Calu3 (cell line): Measurements from ENCODE around the gene C16orf89. TPM values are rescaled to one million over a fixed set of nuclear protein-coding genes. Genes with fewer than 3 reads are reported as not detected.

Experiments
- BruUV-seq: library from RNA; stranded (reverse); fragments of 400-500 nt; replicated peaks from 2 replicates; lab custom pipeline; 2021; lab: Mats Ljungman, UMichigan
- CTCF ChIA-PET: fragments of 300-600 bp; sonication (Branson Sonifier 250); formaldehyde crosslinking; loops from one replicate; lab custom pipeline; 2022; ENCODE audit warnings: antibody characterized with exemption; lab: Charles Lee
- DNase-seq: peaks from one replicate; pipeline ENCODE4 v3.0.0; 2022
- H3K27ac Mint-ChIP-seq: one replicate; pipeline ENCODE4 v1.8.0; 2022; ENCODE audit warnings: mixed read lengths; ENCODE audit not compliant: unreplicated experiment
- H3K27me3 Mint-ChIP-seq: one replicate; pipeline ENCODE4 v1.8.0; 2022; ENCODE audit warnings: mixed read lengths; ENCODE audit not compliant: unreplicated experiment
- H3K36me3 Mint-ChIP-seq: one replicate; pipeline ENCODE4 v1.8.0; 2022; ENCODE audit warnings: mild to moderate bottlenecking, moderate library complexity, mixed read lengths; ENCODE audit not compliant: insufficient read depth, unreplicated experiment
- H3K4me1 Mint-ChIP-seq: one replicate; pipeline ENCODE4 v1.8.0; 2022; ENCODE audit warnings: mild to moderate bottlenecking, low read depth, mixed read lengths; ENCODE audit not compliant: unreplicated experiment
- H3K4me3 Mint-ChIP-seq: one replicate; pipeline ENCODE4 v1.8.0; 2022; ENCODE audit warnings: mild to moderate bottlenecking, low read depth, moderate library complexity, mixed read lengths; ENCODE audit not compliant: unreplicated experiment
- H3K9me3 Mint-ChIP-seq: one replicate; pipeline ENCODE4 v1.8.0; 2022; ENCODE audit warnings: low read depth, mixed read lengths; ENCODE audit not compliant: unreplicated experiment
- intact Hi-C: fragments of 100-400 bp; cut with micrococcal nuclease; formaldehyde crosslinking; loops from one replicate; pipeline ENCODE4 v1.10.0; 2022; ENCODE audit not compliant: unreplicated experiment
- total RNA-seq: library from RNA; stranded (reverse); gene quantifications from 2 replicates; pipeline ENCODE4 v1.2.3, GENCODE V29; 2022
- TF ChIP-seq, protein P1 (sequence below): fragments of 200-600 bp; IDR thresholded peaks from one replicate; pipeline ENCODE4 v1.8.0; 2022; ENCODE audit warnings: antibody characterized with exemption; ENCODE audit not compliant: unreplicated experiment

Gene C16orf89
- total RNA-seq, 1 experiment from 2014 or later, result not detected

DNA sequence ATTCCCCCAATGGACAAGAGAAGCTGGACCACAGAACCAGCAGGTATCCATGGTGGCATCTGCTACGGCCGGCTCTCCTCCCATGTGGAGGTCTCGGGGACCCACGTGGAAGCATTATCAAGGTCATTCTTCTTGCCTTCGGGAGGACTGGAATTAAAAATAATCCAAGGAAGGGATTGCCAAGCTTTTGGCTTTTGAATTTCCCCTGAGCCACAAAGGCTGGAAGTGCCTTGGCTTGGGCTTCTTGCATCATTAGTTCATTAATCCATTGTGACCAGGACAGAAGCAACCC, 48.1 kb downstream of the C16orf89 start:
- no TSS peak for BruUV-seq
- no peaks in the 10 kb centered on the region for H3K4me1 Mint-ChIP-seq
- CTCF ChIA-PET, result no interaction called here
- no peaks in the 10 kb centered on the region for H3K9me3 Mint-ChIP-seq
- no peak overlapping the region for H3K4me3 Mint-ChIP-seq
- TF ChIP-seq, protein P1, sequence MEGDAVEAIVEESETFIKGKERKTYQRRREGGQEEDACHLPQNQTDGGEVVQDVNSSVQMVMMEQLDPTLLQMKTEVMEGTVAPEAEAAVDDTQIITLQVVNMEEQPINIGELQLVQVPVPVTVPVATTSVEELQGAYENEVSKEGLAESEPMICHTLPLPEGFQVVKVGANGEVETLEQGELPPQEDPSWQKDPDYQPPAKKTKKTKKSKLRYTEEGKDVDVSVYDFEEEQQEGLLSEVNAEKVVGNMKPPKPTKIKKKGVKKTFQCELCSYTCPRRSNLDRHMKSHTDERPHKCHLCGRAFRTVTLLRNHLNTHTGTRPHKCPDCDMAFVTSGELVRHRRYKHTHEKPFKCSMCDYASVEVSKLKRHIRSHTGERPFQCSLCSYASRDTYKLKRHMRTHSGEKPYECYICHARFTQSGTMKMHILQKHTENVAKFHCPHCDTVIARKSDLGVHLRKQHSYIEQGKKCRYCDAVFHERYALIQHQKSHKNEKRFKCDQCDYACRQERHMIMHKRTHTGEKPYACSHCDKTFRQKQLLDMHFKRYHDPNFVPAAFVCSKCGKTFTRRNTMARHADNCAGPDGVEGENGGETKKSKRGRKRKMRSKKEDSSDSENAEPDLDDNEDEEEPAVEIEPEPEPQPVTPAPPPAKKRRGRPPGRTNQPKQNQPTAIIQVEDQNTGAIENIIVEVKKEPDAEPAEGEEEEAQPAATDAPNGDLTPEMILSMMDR, result no peak
- intact Hi-C loops, result no loop called here
- H3K27ac Mint-ChIP-seq, result no peak overlapping the region
- H3K36me3 Mint-ChIP-seq, result no peaks in the 10 kb centered on the region
- peaks cover 63% of the 10 kb centered on the region for H3K27me3 Mint-ChIP-seq
- DNase-seq, result no peak

DNA sequence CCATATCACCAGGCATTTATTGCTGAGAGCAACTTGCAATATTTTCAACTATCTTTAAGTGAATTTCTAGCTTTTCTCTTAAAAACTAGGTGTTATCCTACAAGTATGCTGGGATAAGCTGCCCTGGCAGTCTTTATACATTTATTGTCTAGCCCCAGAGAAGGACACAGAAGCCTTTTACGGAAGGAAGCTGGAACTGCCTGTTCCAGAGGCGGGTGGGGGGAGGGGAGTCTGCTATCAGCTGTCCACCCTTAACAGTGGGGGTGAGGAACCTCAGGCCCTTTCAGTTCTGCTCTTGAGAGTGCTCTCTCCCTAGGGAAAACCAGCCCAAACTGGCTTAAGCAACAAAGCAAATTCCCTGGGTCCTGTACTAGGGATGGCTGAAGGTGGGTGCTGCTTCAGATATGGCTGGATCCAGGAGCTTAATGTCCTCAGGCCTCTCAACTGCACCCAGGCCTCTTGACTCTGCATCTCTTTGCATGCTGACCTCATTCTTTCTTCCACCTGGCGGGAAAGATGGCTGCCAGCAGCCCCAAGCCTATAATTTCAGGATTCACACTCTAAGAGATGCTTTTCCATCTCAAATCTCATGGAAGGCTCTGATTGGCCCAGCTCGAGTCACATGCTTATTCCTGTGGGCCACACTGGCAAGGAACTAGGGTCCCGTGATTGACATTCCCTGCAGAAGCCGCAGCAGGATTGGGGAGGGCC, 48.6 kb downstream of the C16orf89 start:
- H3K36me3 Mint-ChIP-seq, result no peaks in the 10 kb centered on the region
- CTCF ChIA-PET, result no interaction called here

DNA sequence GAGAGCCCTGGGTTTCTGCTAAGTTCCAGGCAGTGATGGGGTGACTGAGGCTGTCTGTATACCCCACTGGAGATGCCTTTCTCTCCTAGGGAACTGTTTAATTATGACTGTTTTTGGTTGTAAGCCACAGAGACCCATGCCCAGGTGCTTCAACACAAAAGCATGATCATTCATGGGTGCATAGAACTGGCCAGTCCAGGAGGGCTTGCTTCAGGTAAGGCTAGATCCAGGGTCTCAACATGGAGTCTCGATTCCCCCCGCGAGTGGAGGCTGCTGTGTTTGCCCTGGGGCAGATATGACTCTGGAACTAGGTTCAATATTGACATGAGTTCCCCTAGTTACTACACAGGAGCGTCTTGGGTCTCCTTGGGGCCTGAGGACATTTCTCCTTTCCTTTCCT, 49.9 kb downstream of the C16orf89 start:
- BruUV-seq, result no TSS peak
- Mint-ChIP-seq H3K27me3 (peaks cover 63% of the 10 kb centered on the region), H3K4me1 (no peaks in the 10 kb centered on the region), H3K4me3 (no peak overlapping the region), H3K36me3 (no peaks in the 10 kb centered on the region), H3K9me3 (no peaks in the 10 kb centered on the region), H3K27ac (no peak overlapping the region)
- intact Hi-C loops, result no loop called here
- CTCF ChIA-PET, result no interaction called here
- DNase-seq, result no peak
- TF ChIP-seq, protein P1, result no peak

More for the DNA sequence above, 48.6 kb downstream of the C16orf89 start:
- no TSS peak for BruUV-seq
- H3K27ac Mint-ChIP-seq, result no peak overlapping the region
- H3K4me1 Mint-ChIP-seq, result no peaks in the 10 kb centered on the region
- no peak overlapping the region for H3K4me3 Mint-ChIP-seq
- DNase-seq, result no peak
- TF ChIP-seq, protein P1, result no peak
- intact Hi-C loops, result no loop called here
- peaks cover 63% of the 10 kb centered on the region for H3K27me3 Mint-ChIP-seq
- H3K9me3 Mint-ChIP-seq, result no peaks in the 10 kb centered on the region

DNA sequence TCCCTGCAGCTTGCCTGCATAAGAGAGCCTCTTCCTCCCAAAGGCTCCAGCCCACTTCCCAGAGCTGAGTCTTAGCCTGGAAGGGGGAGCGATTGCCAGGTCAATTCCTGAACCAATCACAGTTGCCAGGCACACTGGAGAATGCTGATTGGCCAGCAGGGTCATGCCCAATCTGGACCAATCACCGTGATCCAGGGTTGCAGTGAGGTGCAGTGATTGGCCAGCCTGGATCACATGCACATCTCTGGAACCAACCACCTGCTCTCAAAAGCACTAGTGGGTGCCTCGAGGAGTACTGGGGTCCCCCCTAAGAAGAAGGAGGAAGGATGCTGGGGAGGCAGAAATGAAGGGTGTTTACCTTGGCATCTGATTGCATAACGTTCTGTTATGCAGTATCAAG, 50.4 kb downstream of the C16orf89 start:
- no peaks in the 10 kb centered on the region for H3K4me1 Mint-ChIP-seq
- CTCF ChIA-PET, result no interaction called here
- no peak overlapping the region for H3K4me3 Mint-ChIP-seq
- no peaks in the 10 kb centered on the region for H3K36me3 Mint-ChIP-seq
- BruUV-seq, result no TSS peak
- H3K27ac Mint-ChIP-seq, result no peak overlapping the region
- peaks cover 63% of the 10 kb centered on the region for H3K27me3 Mint-ChIP-seq
- intact Hi-C loops, result no loop called here
- TF ChIP-seq, protein P1, result no peak
- H3K9me3 Mint-ChIP-seq, result no peaks in the 10 kb centered on the region
- DNase-seq, result no peak
